ENCODE data around the gene TATDN2. TPM values are rescaled to one million over a fixed set of nuclear protein-coding genes. Genes with fewer than 3 reads are reported as not detected.

TATDN2 gene
- total and polyA plus RNA-seq, 2 donors from 2014 or later, result 15.5 to 31.8 TPM

DNA sequence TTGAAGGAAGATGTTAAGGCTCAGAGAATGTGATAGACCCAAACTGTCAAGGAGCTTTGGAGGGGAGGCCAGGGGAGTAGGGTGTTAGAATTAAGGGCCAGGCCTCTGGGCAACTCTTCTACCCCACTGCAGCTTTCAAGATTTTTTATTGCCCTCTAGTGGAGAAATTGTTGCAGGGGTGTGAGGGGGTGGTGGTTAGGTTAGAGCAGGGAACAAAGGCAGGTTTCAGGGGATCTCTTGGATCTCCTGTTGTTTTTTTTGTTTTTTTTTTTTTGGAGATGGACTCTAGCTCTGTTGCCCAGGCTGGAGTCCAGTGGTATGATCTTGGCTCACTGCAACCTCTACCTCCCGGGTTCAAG lies 74.1 kb downstream of the TATDN2 start:
- H3K4me1 ChIP-seq (ENCODE audit: control insufficient read depth in 2 of 3, insufficient read depth in 2 of 3, low read depth in 1 of 3, low read length in 3 of 3), result peaks cover 0 to 21% (median 3%) of the 10 kb centered on the region in 3 donors
- H3K9me3 ChIP-seq (ENCODE audit: control insufficient read depth in 2 of 3, insufficient read depth in 1 of 3, low read length in 3 of 3), result no peaks in the 10 kb centered on the region
- H3K9ac ChIP-seq (ENCODE audit: low read length in 3 of 3), result no peak overlapping the region
- H3K4me3 ChIP-seq (ENCODE audit: low read length in 3 of 3), result no peak overlapping the region
- peaks cover under 1% of the 10 kb centered on the region for H3K27me3 ChIP-seq (ENCODE audit: control insufficient read depth, insufficient read depth, low read length)
- H3K36me3 ChIP-seq (ENCODE audit: control insufficient read depth in 2 of 3, insufficient read depth in 3 of 3, low read length in 3 of 3), result peaks cover 4 to 11% (median 6%) of the 10 kb centered on the region in 3 donors
- TF ChIP-seq, protein P1, sequence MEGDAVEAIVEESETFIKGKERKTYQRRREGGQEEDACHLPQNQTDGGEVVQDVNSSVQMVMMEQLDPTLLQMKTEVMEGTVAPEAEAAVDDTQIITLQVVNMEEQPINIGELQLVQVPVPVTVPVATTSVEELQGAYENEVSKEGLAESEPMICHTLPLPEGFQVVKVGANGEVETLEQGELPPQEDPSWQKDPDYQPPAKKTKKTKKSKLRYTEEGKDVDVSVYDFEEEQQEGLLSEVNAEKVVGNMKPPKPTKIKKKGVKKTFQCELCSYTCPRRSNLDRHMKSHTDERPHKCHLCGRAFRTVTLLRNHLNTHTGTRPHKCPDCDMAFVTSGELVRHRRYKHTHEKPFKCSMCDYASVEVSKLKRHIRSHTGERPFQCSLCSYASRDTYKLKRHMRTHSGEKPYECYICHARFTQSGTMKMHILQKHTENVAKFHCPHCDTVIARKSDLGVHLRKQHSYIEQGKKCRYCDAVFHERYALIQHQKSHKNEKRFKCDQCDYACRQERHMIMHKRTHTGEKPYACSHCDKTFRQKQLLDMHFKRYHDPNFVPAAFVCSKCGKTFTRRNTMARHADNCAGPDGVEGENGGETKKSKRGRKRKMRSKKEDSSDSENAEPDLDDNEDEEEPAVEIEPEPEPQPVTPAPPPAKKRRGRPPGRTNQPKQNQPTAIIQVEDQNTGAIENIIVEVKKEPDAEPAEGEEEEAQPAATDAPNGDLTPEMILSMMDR (IDR thresholded peaks at IDR 0.05; ENCODE audit: borderline replicate concordance, extremely low read depth, insufficient read depth), result no peak
- DNase-seq (no peak), FAIRE-seq (no peak)
- intact Hi-C loops (cut with DNase I), result no loop called here
- no peak overlapping the region for H3K27ac ChIP-seq (ENCODE audit: low read depth in 2 of 2, low read length in 2 of 2)

- intact Hi-C loops (cut with DNase I), result no loop called here
- Histone ChIP-seq H3K27ac (ENCODE audit: low read depth in 2 of 2, low read length in 2 of 2) (no peak overlapping the region), H3K9ac (ENCODE audit: low read length in 3 of 3) (no peak overlapping the region), H3K4me3 (ENCODE audit: low read length in 3 of 3) (no peak overlapping the region), H3K9me3 (ENCODE audit: control insufficient read depth in 2 of 3, insufficient read depth in 1 of 3, low read length in 3 of 3) (no peaks in the 10 kb centered on the region), H3K36me3 (ENCODE audit: control insufficient read depth in 2 of 3, insufficient read depth in 3 of 3, low read length in 3 of 3) (no peaks in the 10 kb centered on the region), H3K27me3 (ENCODE audit: control insufficient read depth, insufficient read depth, low read length) (peaks cover 7% of the 10 kb centered on the region), H3K4me1 (ENCODE audit: control insufficient read depth in 2 of 3, insufficient read depth in 2 of 3, low read depth in 1 of 3, low read length in 3 of 3) (no peaks in the 10 kb centered on the region)
- DNase-seq, result no peak
- TF ChIP-seq, protein P1 (IDR thresholded peaks at IDR 0.05; ENCODE audit: borderline replicate concordance, extremely low read depth, insufficient read depth), result no peak
- FAIRE-seq, result no peak
Measured at GRCh38 chr3:10327592-10327991, 79.3 kb downstream of the TATDN2 start.

DNA sequence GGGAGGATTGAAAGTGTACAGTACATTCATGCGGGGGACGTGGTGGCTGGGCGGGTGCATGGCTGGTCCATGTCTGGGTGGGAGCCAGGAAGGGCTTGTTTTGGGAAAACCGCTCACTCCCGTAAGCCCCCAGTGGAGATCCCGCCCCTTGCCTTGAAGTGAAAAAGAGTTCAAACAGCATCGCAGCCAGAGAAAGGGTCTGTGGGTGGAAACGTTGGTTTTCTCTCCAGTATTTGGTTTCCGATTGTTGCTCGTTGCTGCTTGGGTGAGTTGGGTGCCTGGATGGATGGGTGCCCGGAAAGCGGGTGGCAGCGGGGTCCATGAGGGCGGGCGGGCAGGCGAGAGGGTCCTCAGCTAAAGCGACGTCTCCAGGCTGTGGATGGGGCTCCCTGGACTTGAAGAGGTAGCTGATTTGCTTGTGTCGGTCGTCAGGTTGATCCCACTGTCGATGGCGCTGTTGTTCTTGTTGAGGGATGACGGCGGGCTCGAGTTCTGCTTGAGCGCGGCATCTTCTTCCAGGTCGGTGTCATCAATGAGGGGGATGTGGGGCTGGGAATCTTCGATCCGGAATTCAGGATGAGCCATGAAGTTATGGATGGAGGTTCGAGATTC lies 80.3 kb downstream of the TATDN2 start:
- no peak for FAIRE-seq
- H3K9me3 ChIP-seq (ENCODE audit: control insufficient read depth in 2 of 3, insufficient read depth in 1 of 3, low read length in 3 of 3), result no peaks in the 10 kb centered on the region
- no peak overlapping the region for H3K27ac ChIP-seq (ENCODE audit: low read depth in 2 of 2, low read length in 2 of 2)
- H3K36me3 ChIP-seq (ENCODE audit: control insufficient read depth in 2 of 3, insufficient read depth in 3 of 3, low read length in 3 of 3), result no peaks in the 10 kb centered on the region
- H3K4me3 ChIP-seq (ENCODE audit: low read length in 3 of 3), result no peak overlapping the region
- no peak for DNase-seq
- H3K27me3 ChIP-seq (ENCODE audit: control insufficient read depth, insufficient read depth, low read length), result peaks cover 7% of the 10 kb centered on the region
- H3K9ac ChIP-seq (ENCODE audit: low read length in 3 of 3), result no peak overlapping the region
- intact Hi-C loops (cut with DNase I), result no loop called here
- TF ChIP-seq, protein P1 (IDR thresholded peaks at IDR 0.05; ENCODE audit: borderline replicate concordance, extremely low read depth, insufficient read depth), result no peak
- H3K4me1 ChIP-seq (ENCODE audit: control insufficient read depth in 2 of 3, insufficient read depth in 2 of 3, low read depth in 1 of 3, low read length in 3 of 3), result no peaks in the 10 kb centered on the region

All from kidney (tissue), 14 donors.